ENCODE results near the gene OR5B12.
"Not testable (repeated sequence)": the region's sequence is repeated elsewhere in the genome, so short reads cannot be mapped to it uniquely, and the experiment has no call there.

Gene OR5B12

DNA sequence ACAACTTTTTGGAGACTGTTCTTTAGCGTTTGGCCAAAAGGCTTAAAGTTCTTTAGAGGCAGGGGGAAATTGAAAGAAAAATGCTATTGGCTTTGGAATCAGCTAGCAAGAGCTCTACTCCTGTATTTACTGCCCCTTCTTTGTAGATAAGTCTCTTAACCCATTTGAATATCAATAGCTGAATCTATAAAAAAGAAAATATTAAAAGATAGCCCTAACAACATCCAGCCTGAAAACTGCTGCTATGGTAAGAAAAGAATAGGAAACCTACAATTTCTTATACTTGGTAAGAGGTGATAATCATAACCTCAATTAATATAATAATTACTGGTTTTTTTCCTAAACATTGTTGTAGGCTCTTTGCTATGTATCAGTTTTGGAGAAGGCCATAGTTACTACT lies at the start of gene OR5B12:
Gene OR5B12 (minus strand): TSS at position 101 of the 400 bp plus-strand sequence. CDS start 2,085 bp downstream, outside the sequence.
- no peak for DNase-seq

DNA sequence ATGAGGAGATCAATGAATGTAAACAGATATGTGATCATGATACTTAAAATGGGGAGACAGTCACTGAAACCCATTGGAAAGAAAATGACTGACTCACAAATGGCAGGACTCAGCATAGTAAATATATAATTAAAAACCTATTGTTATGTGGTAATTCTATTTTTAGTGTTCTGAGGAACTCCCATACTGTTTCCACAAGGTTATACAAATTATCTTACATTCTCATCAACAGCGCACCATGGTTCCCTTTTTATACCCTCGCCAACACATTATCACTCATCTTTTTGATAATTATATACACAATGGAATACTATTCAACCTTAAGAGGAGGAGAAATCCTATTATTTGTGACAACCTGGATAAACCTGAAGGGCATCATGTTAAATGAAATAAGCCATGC lies 48.8 kb upstream of the OR5B12 start:
- DNase-seq = no peak

DNA sequence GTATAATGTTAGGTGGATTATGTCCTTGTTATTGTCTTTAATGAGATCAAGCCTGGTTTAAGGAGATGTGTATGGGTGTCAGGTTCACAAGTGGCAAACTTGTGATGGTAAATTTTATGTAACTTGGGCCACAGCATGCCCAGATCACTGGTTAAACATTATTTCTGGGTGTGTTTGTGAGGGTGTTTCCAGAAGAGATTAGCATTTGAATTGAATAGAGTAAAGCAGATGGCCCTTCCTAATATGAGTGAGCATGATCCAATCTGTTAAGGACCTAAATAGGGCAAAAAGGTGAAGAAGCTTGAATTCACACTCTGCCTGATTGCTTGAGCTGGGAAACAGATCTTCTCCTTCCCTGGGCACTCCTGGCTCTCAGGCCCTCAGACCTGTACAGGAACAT lies 45.1 kb upstream of the OR5B12 start:
- DNase-seq = no peak

DNA sequence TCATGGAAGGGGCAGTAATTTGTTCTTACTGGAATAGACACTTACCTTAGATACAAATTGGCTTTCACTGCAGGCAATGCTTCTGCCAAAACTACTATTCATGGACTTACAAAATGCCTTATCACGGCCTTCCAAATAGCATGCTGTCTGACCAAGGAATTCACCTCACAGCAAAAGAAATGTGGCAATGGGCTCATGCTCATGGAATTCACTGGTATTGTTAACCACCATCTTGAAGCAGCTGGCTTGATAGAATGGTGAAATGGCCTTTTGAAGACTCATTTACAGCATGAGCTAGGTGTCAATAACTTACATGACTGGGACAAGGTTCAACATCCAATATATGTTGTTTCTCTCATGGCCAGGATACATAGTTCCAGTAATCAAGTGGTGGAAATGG lies 43.9 kb upstream of the OR5B12 start:
- no peak for DNase-seq

DNA sequence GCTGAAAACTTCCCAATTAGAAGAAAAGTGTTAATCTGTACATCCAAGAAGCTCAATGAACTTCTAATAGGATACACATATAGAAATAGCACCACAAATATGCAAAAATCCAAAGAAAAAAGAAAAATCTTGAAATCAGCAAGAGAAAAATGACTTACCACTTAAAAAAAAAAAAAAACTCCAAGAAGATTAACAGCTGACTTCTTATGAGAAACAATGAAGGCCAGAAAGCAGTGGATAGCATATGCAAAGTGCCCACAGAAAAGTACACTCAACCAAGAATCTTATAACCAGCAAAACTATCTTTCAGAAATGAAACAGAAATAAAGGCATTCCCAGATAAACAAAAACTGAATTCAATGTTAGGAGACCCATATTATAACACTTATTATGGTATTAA lies 29.9 kb upstream of the OR5B12 start:
- DNase-seq = peak; percentile 1

DNA sequence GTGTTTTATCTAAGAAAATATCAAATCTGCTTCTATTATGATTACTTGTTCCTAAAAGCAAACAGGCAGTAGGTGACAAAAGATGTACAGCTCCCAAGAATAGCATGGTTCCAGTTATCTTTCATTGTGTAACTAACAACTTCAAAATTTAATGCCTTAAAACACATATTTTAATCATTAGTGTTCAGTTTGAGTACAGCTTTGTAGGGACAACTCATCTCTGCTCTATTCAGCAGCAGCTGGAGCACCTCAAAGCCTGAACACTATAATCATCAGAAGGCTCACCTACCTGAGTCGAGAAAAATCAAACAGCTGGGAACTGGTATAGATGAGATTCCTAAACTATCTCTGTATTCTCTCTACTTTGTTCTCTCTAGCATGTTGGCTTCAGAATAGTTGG lies 24.3 kb upstream of the OR5B12 start:
- DNase-seq = no peak

DNA sequence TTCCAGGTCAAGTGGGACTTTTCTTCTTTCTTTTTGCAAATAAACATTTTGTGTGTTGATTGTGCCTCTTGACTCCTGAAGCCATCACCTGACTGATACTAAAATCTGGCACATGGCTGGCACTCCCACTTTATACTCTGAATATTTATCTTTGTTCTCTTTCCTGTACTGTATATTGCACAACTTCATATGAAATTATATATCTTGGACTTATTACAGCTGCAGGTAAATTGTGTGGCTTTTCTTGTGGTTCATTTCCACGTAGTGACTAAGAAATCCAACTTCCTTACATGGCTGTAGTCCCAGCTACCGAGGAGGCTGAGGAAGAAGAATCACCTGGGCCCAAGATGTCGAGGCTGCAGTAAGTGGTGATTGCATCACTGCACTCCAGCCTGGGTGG lies 23.7 kb upstream of the OR5B12 start:
- no peak for DNase-seq

DNA sequence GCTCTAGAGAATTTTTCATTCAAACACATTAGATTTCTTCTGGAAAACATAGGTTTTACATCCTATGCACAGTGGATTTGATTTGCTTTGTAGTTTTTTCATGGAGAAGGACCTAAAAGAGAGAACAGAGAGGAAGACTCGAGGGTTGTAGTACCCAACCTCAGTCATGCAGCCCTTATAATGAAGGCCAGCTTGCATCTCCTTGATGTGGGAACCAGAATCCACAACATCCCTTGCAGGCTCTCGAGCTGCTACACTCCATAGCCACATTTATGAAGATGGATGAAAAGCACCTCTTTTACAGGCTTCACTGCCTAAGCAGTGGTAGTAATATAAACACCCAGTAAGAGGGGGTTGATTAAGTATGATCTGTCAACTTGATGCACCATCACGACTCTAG lies 9.5 kb upstream of the OR5B12 start:
- no peak for DNase-seq

DNA sequence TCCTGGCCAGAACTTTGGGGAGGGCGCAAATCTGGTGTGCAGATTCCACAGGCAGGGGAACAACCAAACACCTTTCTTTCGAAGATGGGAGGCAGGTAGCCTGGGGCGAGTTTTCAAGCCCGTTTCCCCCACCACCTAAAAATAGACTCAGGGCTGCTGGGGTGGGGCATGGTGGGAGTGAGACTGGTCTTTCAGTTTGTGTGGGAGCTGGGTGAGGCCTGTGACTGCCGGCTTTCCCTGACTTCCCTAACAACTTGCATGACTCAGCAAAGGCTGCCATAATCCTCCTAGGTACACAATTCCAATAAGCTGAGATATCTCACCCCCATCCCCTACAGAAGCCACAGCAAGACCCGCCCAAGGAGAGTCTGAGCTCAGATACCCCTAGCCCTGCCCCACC lies 4.3 kb upstream of the OR5B12 start:
- DNase-seq = no peak

DNA sequence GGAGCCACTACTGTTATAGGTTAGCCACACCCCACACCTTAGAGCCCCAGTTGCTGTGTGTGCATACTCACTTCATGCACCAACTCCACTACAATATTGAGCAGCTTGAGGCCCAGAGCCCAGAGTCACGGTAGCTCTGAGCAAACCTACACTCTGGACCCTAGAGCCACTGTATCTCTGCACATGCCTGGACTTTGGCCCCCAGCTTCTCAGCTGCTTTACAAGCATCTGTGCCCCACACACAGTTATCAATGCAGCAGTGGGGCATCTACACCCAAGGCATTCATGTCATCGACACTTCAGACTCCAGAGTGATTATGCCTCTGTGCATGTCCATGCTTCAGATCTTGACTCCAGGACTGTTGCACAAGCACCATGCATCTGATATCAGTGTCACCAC lies 2.3 kb upstream of the OR5B12 start:
- DNase-seq = no peak

DNA sequence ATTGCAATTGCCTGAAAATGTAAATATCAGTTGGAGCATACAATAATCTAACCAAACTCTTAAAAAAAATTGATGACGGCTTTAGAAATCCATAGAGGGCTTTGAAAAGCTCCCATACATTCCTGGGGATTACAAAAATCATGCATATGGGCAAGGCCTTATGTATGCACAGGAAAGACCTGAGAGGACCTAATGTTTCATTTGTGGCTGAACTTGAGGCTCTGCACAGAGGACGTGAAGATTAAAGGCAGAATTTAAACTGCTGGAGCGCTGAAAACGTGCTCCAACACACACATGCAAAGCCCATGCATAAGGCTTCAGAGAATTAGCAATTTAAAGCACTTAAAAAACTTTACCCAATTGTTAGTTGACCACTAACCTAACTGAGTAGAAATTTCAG lies 3.5 kb downstream of the OR5B12 start:
- DNase-seq = no peak

DNA sequence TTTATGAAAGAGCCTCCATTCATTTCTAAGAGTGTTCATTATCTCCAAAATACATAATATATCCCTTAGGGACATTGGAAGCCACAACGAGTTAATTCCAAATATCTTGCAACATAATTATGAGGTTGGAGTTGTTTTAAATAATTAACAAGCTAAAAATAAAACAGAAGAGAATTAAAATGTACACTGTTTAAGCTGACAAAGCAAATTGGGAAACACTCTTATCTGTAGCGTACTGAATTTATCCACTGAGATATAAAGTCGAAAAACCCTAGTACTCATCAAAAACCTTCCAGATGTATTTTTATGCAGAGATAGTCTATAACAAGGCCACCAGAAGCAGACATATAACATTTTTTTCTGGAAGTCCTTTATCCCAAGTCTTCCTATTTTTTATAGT lies 7.8 kb downstream of the OR5B12 start:
- no peak for DNase-seq

DNA sequence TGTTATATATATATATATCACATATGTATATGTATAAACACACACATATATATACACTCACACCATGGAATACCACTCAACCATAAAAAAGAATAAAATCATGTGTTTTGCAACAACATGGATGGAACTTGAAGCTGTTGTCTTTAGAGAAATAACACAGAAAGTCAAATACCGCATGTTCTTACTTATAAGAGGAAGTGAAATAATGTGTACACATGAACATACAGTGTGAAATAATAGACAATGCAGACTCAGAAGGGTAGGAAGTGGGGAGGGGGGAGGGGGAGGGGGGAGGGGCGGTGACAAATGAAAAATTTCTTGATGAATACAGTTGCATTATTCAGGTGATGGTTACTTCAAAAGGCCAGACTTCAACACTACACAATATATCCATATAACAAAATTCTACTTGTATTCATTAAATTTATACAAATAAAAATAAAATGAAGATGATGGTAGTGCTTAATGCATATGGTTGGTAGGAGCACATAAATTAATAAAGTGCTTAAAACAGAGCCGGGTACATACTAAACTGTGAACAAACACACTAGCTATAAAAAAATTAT lies 8.3 kb downstream of the OR5B12 start:
- no peak for DNase-seq

DNA sequence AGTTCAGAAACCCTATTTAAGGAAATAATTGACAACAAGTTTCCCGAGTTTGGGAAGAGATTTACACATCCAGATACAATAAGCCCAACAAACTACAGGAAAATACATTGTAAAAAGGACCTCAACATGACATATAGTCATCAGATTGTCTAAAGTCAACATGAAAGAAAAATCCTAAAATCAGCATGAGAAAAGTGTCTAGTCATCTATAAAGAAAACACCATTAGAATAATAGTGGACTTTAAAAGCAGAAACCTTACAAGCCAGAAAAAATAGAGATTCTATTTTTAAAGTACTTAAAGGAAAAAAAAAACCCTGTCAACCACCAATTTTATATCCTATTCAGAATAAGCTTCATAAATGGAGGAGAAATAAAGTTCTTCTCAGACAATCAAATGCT lies 12.8 kb downstream of the OR5B12 start:
- no peak for DNase-seq

DNA sequence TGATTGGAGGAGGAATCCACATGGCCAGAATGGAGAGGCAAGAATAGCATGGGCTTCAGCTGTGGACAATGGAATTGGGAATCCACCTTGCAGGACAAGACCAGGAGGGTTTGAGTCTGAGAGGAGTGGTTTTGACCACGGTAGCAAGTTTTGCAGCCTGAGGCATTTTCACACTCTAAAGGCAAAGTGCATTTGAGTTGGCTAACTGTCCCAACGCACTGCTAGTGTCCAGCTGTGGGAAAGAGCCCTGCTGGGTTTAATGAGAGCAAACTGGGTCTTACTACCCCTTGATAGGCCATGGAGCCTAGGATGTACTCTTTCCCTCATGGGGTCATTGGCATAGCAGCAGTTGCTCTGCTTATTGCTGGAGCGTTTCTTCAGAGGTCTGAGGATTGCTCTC lies 14.0 kb downstream of the OR5B12 start, which contains the start of gene OR5B2:
Gene OR5B2 (minus strand): TSS at position 101 of the 400 bp plus-strand sequence. CDS start 4,860 bp downstream, outside the sequence.
- no peak for DNase-seq

DNA sequence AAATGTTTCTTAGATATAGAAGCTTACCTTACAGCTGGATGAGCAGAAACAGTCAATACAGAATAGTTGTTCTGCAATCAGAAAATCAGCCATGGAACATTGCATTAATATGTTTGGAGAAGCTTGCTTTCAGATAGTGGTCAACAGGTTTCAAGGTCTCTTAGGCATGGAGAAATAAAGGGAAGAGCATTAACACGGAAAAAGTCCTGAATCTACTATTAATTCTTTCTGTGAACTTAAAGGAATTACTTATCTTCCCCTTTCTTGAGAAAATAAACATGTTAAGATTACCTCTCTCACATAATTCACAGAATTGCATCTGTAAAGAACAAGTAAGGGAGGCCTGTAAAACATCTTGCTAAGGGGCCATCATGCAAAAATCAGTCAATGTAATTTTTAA lies 35.3 kb downstream of the OR5B12 start, which contains the start of gene OR5B3:
Gene OR5B3 (minus strand): TSS at position 101 of the 400 bp plus-strand sequence. CDS start 3,465 bp downstream, outside the sequence.
- DNase-seq = no peak

DNA sequence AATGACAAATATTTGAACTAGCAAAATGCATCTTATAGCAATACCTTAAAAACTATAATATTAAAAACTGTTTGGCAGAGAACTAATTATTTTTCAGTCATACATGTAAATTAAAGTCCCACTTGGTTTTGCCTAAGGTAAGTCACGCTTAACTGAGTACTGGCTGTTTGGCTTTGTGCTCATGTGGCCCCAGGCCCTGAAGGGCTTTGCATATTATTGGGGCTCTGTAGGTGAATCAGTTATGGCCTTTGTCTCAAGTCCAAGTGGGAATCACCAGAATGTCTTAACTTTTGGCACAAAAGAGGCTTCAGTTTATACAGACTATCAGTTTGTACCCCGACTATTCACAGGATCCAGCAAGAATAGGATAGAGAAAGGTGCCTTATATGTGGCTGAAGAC lies 42.4 kb downstream of the OR5B12 start:
- DNase-seq = not testable (repeated sequence)

DNA sequence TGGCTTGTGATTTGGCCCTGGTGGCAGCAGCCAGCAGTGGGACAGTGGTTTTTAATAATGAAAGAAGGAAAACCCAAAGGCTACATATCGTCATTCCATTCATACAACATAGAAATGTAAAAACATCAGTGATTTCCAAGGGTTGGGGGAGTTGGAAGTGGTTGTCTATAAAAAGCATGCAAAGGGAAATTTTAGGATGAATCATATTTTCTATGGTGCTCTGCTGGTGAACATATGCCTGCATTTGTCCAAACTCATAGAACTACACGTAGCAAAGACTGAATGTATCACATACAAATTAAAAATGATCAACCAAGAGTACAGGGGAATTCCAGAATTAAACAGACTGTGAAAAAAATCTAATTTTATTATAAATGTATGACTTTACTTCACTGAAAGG lies 46.5 kb downstream of the OR5B12 start:
- DNase-seq = no peak

DNA sequence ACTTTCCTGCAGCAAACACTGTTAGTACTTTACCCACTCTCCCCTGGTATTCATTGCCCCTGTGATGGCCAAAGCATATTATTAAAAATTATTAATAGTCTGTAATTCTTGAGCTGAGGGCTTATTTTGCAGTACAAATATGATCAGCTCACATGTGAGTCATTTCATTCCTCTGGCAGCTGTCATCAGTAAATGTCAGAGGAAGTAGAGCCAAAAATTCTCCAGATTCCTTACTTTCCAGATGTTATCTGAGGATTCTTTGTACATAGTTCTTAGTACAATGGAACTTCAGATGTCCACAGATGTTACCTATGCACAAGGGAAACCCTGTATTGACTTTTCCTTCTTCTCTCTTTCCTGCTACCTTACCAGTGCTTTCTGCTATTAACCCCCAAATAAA lies 47.8 kb downstream of the OR5B12 start:
- DNase-seq = peak; percentile 3

DNA sequence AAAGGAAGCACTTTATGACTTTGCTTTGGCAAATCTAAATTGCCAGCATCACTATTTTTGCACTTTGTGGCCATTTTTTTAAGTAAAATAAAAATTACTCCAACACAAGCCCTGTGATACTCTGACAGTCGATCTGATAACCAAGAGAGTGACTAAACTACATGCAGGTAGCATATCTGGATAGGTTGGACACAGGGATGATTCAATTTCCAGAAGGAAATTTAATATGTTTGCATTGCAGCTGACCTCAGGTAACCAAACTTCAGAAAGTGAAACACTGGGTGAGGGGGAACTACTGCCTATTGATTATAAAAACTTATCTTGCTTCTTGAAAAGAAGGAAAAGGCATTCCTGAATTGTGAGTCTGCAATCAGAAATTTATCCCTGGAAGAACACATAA lies 49.3 kb downstream of the OR5B12 start:
- DNase-seq = peak; percentile 41

DNA sequence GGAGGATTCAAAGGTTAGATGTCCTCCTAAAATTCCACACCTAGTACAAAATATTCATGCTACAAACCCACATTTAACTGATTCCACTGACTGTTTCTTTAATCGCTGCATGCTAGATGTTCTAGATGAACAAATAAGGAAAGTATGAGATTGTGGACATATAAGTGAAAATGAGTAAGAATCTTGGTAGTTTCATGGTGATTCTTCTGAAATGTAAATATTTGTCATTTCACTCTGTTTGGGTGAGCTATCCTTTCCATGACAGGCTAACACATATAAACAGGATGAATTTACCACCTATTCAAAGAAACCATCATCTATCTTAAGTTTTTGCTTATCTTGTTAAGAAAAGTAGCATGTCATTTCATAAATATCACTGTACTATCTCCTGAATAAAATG lies 50.2 kb downstream of the OR5B12 start:
- DNase-seq = peak; percentile 0

DNA sequence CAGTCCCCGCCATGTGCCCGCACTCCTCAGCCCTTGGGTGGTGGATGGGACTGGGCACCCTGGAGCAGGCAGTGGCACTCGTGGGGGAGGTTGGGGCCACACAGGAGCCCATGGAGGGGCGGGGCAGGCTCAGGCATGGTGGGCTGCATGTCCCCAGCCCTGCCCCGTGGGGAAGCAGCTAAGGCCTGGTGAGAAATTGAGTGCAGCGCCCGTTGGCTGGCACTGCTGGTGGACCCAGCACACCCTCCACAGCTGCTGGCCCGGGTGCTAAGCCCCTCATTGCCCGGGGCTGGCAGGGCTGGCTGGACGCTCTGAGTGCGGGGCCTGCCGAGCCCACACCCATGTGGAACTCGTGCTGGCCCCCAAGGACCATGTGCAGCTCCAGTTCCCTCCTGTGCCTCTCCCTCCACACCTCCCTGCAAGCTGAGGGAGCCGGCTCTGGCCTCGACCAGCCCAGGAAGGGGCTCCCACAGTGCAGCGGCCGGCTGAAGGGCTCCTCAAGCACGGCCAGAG lies 51.4 kb downstream of the OR5B12 start:
- no peak for DNase-seq
